K562 (cell line): ENCODE data around the gene DLGAP1. TPM values are rescaled to one million over a fixed set of nuclear protein-coding genes. Genes with fewer than 3 reads are reported as not detected.
A peak's percentile ranks its signal among the peaks of the same experiment; 100 is the strongest.

Experiments used
- ATAC-seq: fragments of 200-7000 bp; cut with Tn5 transposase; 3 replicates; pipeline ENCODE4 v1.9.1; 2020; ENCODE audit warnings: moderate library complexity
- BruUV-seq: library from RNA; stranded (reverse); fragments of 400-500 nt; replicated peaks from 2 replicates; lab custom pipeline; 2021; lab: Mats Ljungman, UMichigan
- CTCF ChIA-PET: fragments of 300-600 bp; formaldehyde crosslinking; extraction: SDS; loops from one replicate; lab custom pipeline; 2021; ENCODE audit warnings: low intra/inter-chr PET ratio; lab: Yijun Ruan, JAX
- POLR2A ChIA-PET: fragments of 300-600, 350-650 bp; sonication (Branson Sonifier 250); formaldehyde crosslinking; extraction: SDS; loops from one replicate; lab custom pipeline; 2021; ENCODE audit warnings: antibody characterized with exemption, inconsistent platforms; lab: Yijun Ruan, JAX
- DNase-seq, 4 experiments: peaks; one replicate each; pipeline versions ENCODE4 v3.0.0 to v3.0.0-alpha.2; 2011 to 2018; ENCODE audit warnings: low spot score in 3 of 4, mixed read lengths in 3 of 4; ENCODE audit errors: extremely low read depth in 1 of 4
- FAIRE-seq: peaks from 2 replicates; lab custom pipeline; 2011; peaks lifted over from hg19 to GRCh38; lab: Jason Lieb, UNC
- H2AFZ ChIP-seq: 2 replicates; pipeline ENCODE4 v1.6.0; 2011; ENCODE audit warnings: low read depth, low read length, control low read depth, inconsistent platforms
- H3K27ac ChIP-seq: fragments of 200-600 bp; 3 replicates; pipeline ENCODE4 v1.8.0; 2011; ENCODE audit warnings: low read depth, mild to moderate bottlenecking, control low read depth, inconsistent platforms, low read length, moderate library complexity, mixed read lengths; ENCODE audit errors: extremely low read depth
- H3K27me3 ChIP-seq, 2 experiments: fragments of 300-600 bp in 1 of 2; 2 replicates in 1 of 2; 3 replicates in 1 of 2; pipeline versions ENCODE4 v1.6.0 to v1.8.0; 2011; ENCODE audit warnings: inconsistent platforms in 2 of 2, low read length in 2 of 2, mild to moderate bottlenecking in 1 of 2, mixed read lengths in 1 of 2, moderate library complexity in 1 of 2; ENCODE audit not compliant: control insufficient read depth in 2 of 2, insufficient read depth in 2 of 2
- H3K36me3 ChIP-seq: fragments of 300-600 bp; 3 replicates; pipeline ENCODE4 v1.8.0; 2011; ENCODE audit warnings: mild to moderate bottlenecking, low read length, inconsistent platforms; ENCODE audit not compliant: control insufficient read depth, insufficient read depth
- H3K4me1 ChIP-seq, 2 experiments: fragments of 200-600 bp in 1 of 2; replicated peaks in 1 of 2; 2 replicates in 1 of 2; 3 replicates in 1 of 2; pipeline versions ENCODE4 v1.5.1 to v1.8.0; 2011; ENCODE audit warnings: inconsistent platforms in 2 of 2, low read length in 2 of 2, mild to moderate bottlenecking in 1 of 2, mixed read lengths in 1 of 2, moderate library complexity in 1 of 2; ENCODE audit not compliant: control insufficient read depth in 2 of 2, insufficient read depth in 2 of 2
- H3K4me2 ChIP-seq: 2 replicates; pipeline ENCODE4 v1.6.1; 2011; ENCODE audit warnings: low read length, control low read depth, inconsistent platforms, mixed read lengths; ENCODE audit not compliant: insufficient read depth
- H3K4me3 ChIP-seq: fragments of 200-600 bp; sonication (generic), shearing (Covaris generic); 2 replicates; pipeline ENCODE4 v1.5.1; 2016; ENCODE audit warnings: control low read depth, inconsistent platforms
- H3K79me2 ChIP-seq: fragments of 200-600 bp; 3 replicates; pipeline ENCODE4 v1.8.0; 2011; ENCODE audit warnings: low read length, inconsistent platforms; ENCODE audit not compliant: control insufficient read depth, insufficient read depth
- H3K9ac ChIP-seq, 2 experiments: 2 replicates each; pipeline versions ENCODE4 v1.6.0 to v1.6.1; 2011; ENCODE audit warnings: low read depth in 2 of 2, low read length in 2 of 2, control low read depth in 1 of 2, inconsistent platforms in 1 of 2, mild to moderate bottlenecking in 1 of 2, mixed read lengths in 1 of 2; ENCODE audit not compliant: insufficient read depth in 1 of 2
- H3K9me1 ChIP-seq: one replicate; pipeline ENCODE4 v1.6.0; 2011; ENCODE audit warnings: inconsistent platforms, mild to moderate bottlenecking, low read length, moderate library complexity; ENCODE audit not compliant: control insufficient read depth, insufficient read depth
- H3K9me3 ChIP-seq: replicated peaks from 2 replicates; pipeline ENCODE4 v1.5.1; 2011; ENCODE audit warnings: low read depth, low read length, inconsistent platforms; ENCODE audit not compliant: control insufficient read depth, insufficient read depth
- H4K20me1 ChIP-seq: replicated peaks from 2 replicates; pipeline ENCODE4 v1.6.1; 2011; ENCODE audit warnings: low read length, inconsistent platforms, mixed read lengths; ENCODE audit not compliant: control insufficient read depth, insufficient read depth
- GTF3C2 ChIP-seq: IDR thresholded peaks from 3 replicates; pipeline ENCODE4 v1.6.1; 2011; ENCODE audit warnings: borderline replicate concordance, mild to moderate bottlenecking, moderate library complexity; ENCODE audit not compliant: insufficient read length; ENCODE audit errors: extremely low read depth
- NFYB ChIP-seq: IDR thresholded peaks from 2 replicates; pipeline ENCODE4 v1.6.1; 2011; ENCODE audit warnings: mild to moderate bottlenecking, moderate library complexity; ENCODE audit not compliant: insufficient read length; ENCODE audit errors: extremely low read depth
- NKRF ChIP-seq: fragments of 450-650 bp; IDR thresholded peaks from 2 replicates; pipeline ENCODE4 v1.6.1; 2016; ENCODE audit warnings: borderline replicate concordance
- NR0B1 ChIP-seq: fragments of 450-650 bp; IDR thresholded peaks from one replicate; pipeline ENCODE4 v1.6.1; 2018; ENCODE audit warnings: mild to moderate bottlenecking, moderate library complexity; ENCODE audit not compliant: partially characterized antibody
- SMARCE1 ChIP-seq: fragments of 450-650 bp; IDR thresholded peaks from 2 replicates; pipeline ENCODE4 v1.7.1; 2016; ENCODE audit warnings: mild to moderate bottlenecking
- SRSF9 ChIP-seq: fragments of 200-400 bp; formaldehyde crosslinking; IDR thresholded peaks from 2 replicates; pipeline ENCODE4 v1.6.1; 2017; ENCODE audit warnings: low read depth, low read length, borderline replicate concordance
- WGBS: fragments of 100-300 bp; shearing (Covaris generic); methylation state at CpG from one replicate; pipeline ENCODE4 v1.1.6; 2016; ENCODE audit warnings: low coverage, mixed read lengths; ENCODE audit not compliant: insufficient coverage; ENCODE audit errors: missing lambda C conversion rate; 5-methylcytosine and 5-hydroxymethylcytosine counted together
- in situ Hi-C: fragments of 300-500 bp; cut with MboI; formaldehyde crosslinking; loops from 4 replicates; pipeline ENCODE4 v1.15.0; 2018; ENCODE audit warnings: inconsistent platforms, mixed read lengths
- intact Hi-C: fragments of 100-400 bp; cut with micrococcal nuclease; formaldehyde crosslinking; loops from 2 replicates; pipeline ENCODE4 v1.14.2; 2022
- polyA plus RNA-seq, 8 experiments: library from polyadenylated mRNA; depleted of rRNA in 4 of 8; stranded (reverse) in 5 of 8; unstranded in 3 of 8; fragments of >200 nt; fragmentation: Nextera tagmentation in 2 of 8; fragmentation: Illumina TruSeq in 1 of 8; extraction: Ambion mirVana in 2 of 8; extraction: Trizol in 1 of 8; gene quantifications; 2 replicates each; pipeline versions ENCODE4 v1.2.1 to v1.2.3, GENCODE V29; 2011 to 2014; ENCODE audit warnings: inconsistent platforms in 1 of 8, missing spikeins in 1 of 8
- total RNA-seq, 7 experiments: library from RNA; depleted of rRNA in 6 of 7; stranded (reverse); fragments of >200 nt in 6 of 7; fragmentation: Illumina TruSeq in 2 of 7; extraction: Trizol in 2 of 7; gene quantifications; 2 replicates each; pipeline versions ENCODE4 v1.2.1 to v1.2.3, GENCODE V29; 2011 to 2021; ENCODE audit warnings: low replicate concordance in 1 of 7

Gene DLGAP1
- total and polyA plus RNA-seq, 9 of the 15 experiments (the other 6 are each of a cell fraction or from before 2014, with no cell fraction given): 0.04 to 0.22 (median 0.08) TPM

GRCh38 chr18:3452750-3453539, 1002.2 kb downstream of the DLGAP1 start (continued):
- TF ChIP-seq GTF3C2: peak; percentile 22
- TF ChIP-seq NFYB: no peak
- TF ChIP-seq SRSF9: no peak

GRCh38 chr18:3451989-3452749, 1002.9 kb downstream of the DLGAP1 start:
- BruUV-seq: no TSS peak
- TF ChIP-seq SMARCE1 (no peak), NR0B1 (no peak), NKRF (no peak)

More at GRCh38 chr18:3451989-3452749, 1002.9 kb downstream of the DLGAP1 start:
- intact Hi-C loops: loop anchor here (2.0 kb wide), 1 partner anchor 143 kb away; no protein-coding TSS in a partner anchor
- H3K9me1 ChIP-seq: no peaks in the 10 kb centered on the region
- H3K79me2 ChIP-seq: peaks cover 95% of the 10 kb centered on the region
- H3K9ac ChIP-seq: peak overlapping the region; percentile 92 to 95
- under 1% methylated on average over 42 of the region's 53 CpGs for WGBS
- H3K4me1 ChIP-seq: peaks cover 4 to 32% of the 10 kb centered on the region in 2 experiments
- ChIA-PET POLR2A (interaction anchor here (0.6 to 6.6 kb wide), 27 partner anchors 10 to 254 kb away, joined by 3 to 44 read pairs (median 4); no protein-coding TSS in a partner anchor), CTCF (interaction anchor here (1.2 to 1.8 kb wide), 2 partner anchors 141 to 171 kb away, joined by 3 to 5 read pairs; no protein-coding TSS in a partner anchor)
- H3K27me3 ChIP-seq: no peaks in the 10 kb centered on the region
- no peak for FAIRE-seq
- peak; percentile 4 for ATAC-seq
- in situ Hi-C loops: loop anchor here (5.0 to 10.0 kb wide), 4 partner anchors 145 to 517 kb away; no protein-coding TSS in a partner anchor
- H3K4me2 ChIP-seq: peak overlapping the region; percentile 99
- peaks cover 27% of the 10 kb centered on the region for H3K36me3 ChIP-seq
- peak overlapping the region; percentile 15; the same call in 1 of the 2 replicates for H2AFZ ChIP-seq
- DNase-seq: peak; percentile 37 to 80 (median 50)
- H3K27ac ChIP-seq: peak overlapping the region; percentile 86
- no peaks in the 10 kb centered on the region for H3K9me3 ChIP-seq
- H3K4me3 ChIP-seq: peak overlapping the region; percentile 87
- peaks cover 14% of the 10 kb centered on the region for H4K20me1 ChIP-seq
